ENCODE data around the gene DPP10. TPM values are rescaled to one million over a fixed set of nuclear protein-coding genes. Genes with fewer than 3 reads are reported as not detected.

Gene DPP10
- total RNA-seq, 6 experiments from 2014 or later, result not detected

- Mint-ChIP-seq H3K4me3 (no peak overlapping the region), H3K36me3 (ENCODE audit: low read depth) (peaks cover 4% of the 10 kb centered on the region; the same call in 1 of the 2 replicates), H3K4me1 (ENCODE audit: low read depth) (no peaks in the 10 kb centered on the region), H3K27ac (no peak overlapping the region), H3K9me3 (peaks cover 14% of the 10 kb centered on the region), H3K27me3 (ENCODE audit: insufficient read depth) (no peaks in the 10 kb centered on the region)
- no peak for TF ChIP-seq CTCF (IDR thresholded peaks at IDR 0.05)
- DNase-seq, result no peak
Observed at GRCh38 chr2:115389024-115389423, 946.6 kb downstream of the DPP10 start.

DNA sequence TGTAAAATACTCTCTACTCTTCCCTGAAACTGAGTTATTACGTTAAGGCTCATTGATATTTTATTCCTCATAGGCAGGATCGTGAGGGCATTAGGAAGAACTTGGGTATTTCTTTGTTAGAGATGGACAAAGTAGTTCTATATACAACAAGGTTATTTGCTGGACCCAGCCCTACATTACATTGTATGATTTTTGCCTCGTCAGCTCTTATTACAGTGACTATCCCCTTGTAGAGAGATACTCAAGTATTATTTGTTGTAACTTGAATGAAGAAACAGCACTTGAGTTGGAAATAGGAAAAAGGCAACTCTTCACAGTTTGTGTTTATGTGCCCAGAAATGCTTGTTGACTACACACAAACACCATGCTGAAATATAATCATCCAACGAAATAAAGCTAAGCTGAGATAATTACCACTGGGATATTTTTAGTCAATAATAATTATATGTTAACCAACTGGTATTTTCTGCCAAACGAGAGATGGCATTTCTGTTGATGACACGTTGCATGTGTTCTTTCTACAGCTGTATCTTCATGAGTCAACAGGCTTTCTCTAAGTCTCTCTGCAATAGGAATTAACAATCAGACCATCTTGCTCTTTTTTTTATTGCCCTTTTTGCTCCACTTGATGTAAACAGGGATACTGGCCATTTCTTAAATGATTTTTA lies 947.6 kb downstream of the DPP10 start:
- no peaks in the 10 kb centered on the region for H3K27me3 Mint-ChIP-seq (ENCODE audit: insufficient read depth)
- peaks cover 12% of the 10 kb centered on the region for H3K9me3 Mint-ChIP-seq
- DNase-seq, result no peak
- H3K4me3 Mint-ChIP-seq, result no peak overlapping the region
- H3K36me3 Mint-ChIP-seq (ENCODE audit: low read depth), result peaks cover under 1% of the 10 kb centered on the region; the same call in 1 of the 2 replicates
- TF ChIP-seq CTCF (IDR thresholded peaks at IDR 0.05), result no peak
- H3K27ac Mint-ChIP-seq, result no peak overlapping the region
- H3K4me1 Mint-ChIP-seq (ENCODE audit: low read depth), result no peaks in the 10 kb centered on the region

DNA sequence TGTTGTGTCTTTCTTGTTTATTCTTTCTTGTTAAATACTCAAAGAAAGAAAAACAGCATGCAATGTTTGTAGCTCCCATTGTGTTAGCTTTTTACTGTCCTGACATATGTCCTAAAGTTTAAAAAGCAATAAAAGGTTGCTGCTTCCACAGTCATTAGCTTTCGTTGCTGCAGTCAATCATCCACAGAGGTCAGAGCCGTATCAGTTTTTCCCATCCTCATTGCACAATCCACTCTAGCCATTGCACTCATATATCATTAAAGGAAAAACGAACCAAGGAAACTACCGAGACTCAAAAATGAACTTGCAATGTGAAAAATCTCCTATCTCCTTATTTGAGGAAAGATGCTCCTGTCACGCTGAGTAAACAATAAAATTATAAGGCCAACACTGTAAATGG lies 954.1 kb downstream of the DPP10 start:
- Mint-ChIP-seq H3K4me3 (no peak overlapping the region), H3K27me3 (ENCODE audit: insufficient read depth) (no peaks in the 10 kb centered on the region), H3K9me3 (peaks cover 35% of the 10 kb centered on the region), H3K36me3 (ENCODE audit: low read depth) (no peaks in the 10 kb centered on the region), H3K27ac (no peak overlapping the region), H3K4me1 (ENCODE audit: low read depth) (no peaks in the 10 kb centered on the region)
- no peak for TF ChIP-seq CTCF (IDR thresholded peaks at IDR 0.05)
- no peak for DNase-seq

- Mint-ChIP-seq H3K27me3 (ENCODE audit: insufficient read depth) (no peaks in the 10 kb centered on the region), H3K9me3 (peaks cover 41% of the 10 kb centered on the region), H3K4me3 (no peak overlapping the region), H3K4me1 (ENCODE audit: low read depth) (no peaks in the 10 kb centered on the region), H3K27ac (no peak overlapping the region), H3K36me3 (ENCODE audit: low read depth) (no peaks in the 10 kb centered on the region)
- no peak for TF ChIP-seq CTCF (IDR thresholded peaks at IDR 0.05)
- DNase-seq, result no peak
Observed at GRCh38 chr2:115400940-115401339, 958.5 kb downstream of the DPP10 start.

GRCh38 chr2:115412501-115412900 lies 970.1 kb downstream of the DPP10 start:
- H3K27me3 Mint-ChIP-seq (ENCODE audit: insufficient read depth), result no peaks in the 10 kb centered on the region
- no peaks in the 10 kb centered on the region for H3K36me3 Mint-ChIP-seq (ENCODE audit: low read depth)
- no peak overlapping the region for H3K4me3 Mint-ChIP-seq
- DNase-seq, result no peak
- H3K4me1 Mint-ChIP-seq (ENCODE audit: low read depth), result no peaks in the 10 kb centered on the region
- no peak for TF ChIP-seq CTCF (IDR thresholded peaks at IDR 0.05)
- peaks cover 37% of the 10 kb centered on the region for H3K9me3 Mint-ChIP-seq
- no peak overlapping the region for H3K27ac Mint-ChIP-seq

Measured in HFFc6 (cell line).